GM19455 (cell line): ENCODE measurements around the gene GBGT1.
"Not testable (repeated sequence)": the region's sequence is repeated elsewhere in the genome, so short reads cannot be mapped to it uniquely, and the experiment has no call there.

Experiments used
- ATAC-seq: cut with Tn5 transposase; IDR thresholded peaks from one replicate; pipeline ENCODE4 v1.9.1; 2021; ENCODE audit not compliant: unreplicated experiment

GBGT1 gene

GRCh38 chr9:133163504-133164172 lies at the start of gene GBGT1:
Gene GBGT1, minus strand, starts transcription at chr9:133163914. Its CDS starts 1,502 bp downstream, at chr9:133162412.
- ATAC-seq = no peak

GRCh38 chr9:133210609-133211008 lies 46.9 kb upstream of the GBGT1 start:
- no peak for ATAC-seq

- no peak for ATAC-seq
These were observed 46.5 kb upstream of the GBGT1 start for GRCh38 chr9:133210202-133210532.

- not testable (repeated sequence) for ATAC-seq
These were observed 45.9 kb upstream of the GBGT1 start for GRCh38 chr9:133209327-133210201.

- ATAC-seq = not testable (repeated sequence)
These were observed 45.2 kb upstream of the GBGT1 start, which contains the start of gene OBP2B for GRCh38 chr9:133208880-133209300. Gene OBP2B, minus strand, starts transcription at chr9:133209250. Its CDS starts 51 bp downstream, at chr9:133209199.

- ATAC-seq = not testable (repeated sequence)
These were observed 44.6 kb upstream of the GBGT1 start for GRCh38 chr9:133208171-133208879.

GRCh38 chr9:133207540-133208170 lies 43.9 kb upstream of the GBGT1 start:
- no peak for ATAC-seq

GRCh38 chr9:133207021-133207531 lies 43.4 kb upstream of the GBGT1 start:
- ATAC-seq = no peak

GRCh38 chr9:133205996-133206931 lies 42.5 kb upstream of the GBGT1 start:
- no peak for ATAC-seq

GRCh38 chr9:133205481-133205887 lies 41.8 kb upstream of the GBGT1 start:
- ATAC-seq = not testable (repeated sequence)

GRCh38 chr9:133204993-133205336 lies 41.3 kb upstream of the GBGT1 start:
- no peak for ATAC-seq

GRCh38 chr9:133204335-133204992 lies 40.8 kb upstream of the GBGT1 start:
- no peak for ATAC-seq

GRCh38 chr9:133203506-133204075 lies 39.9 kb upstream of the GBGT1 start:
- no peak for ATAC-seq

- ATAC-seq = no peak
These were observed 39.2 kb upstream of the GBGT1 start for GRCh38 chr9:133202688-133203453.

- no peak for ATAC-seq
These were observed 38.4 kb upstream of the GBGT1 start for GRCh38 chr9:133202145-133202513.

GRCh38 chr9:133201424-133202144 lies 37.9 kb upstream of the GBGT1 start:
- no peak for ATAC-seq

GRCh38 chr9:133200631-133201030 lies 36.9 kb upstream of the GBGT1 start:
- ATAC-seq = no peak
